ENCODE measurements around the gene WBP2.

GRCh38 chr17:75839942-75840798 lies 15.0 kb downstream of the WBP2 start:
- TF ChIP-seq IRF3 (IDR thresholded peaks at IDR 0.05) (no peak), FOXK2 (IDR thresholded peaks at IDR 0.05) (no peak), USF1 (IDR thresholded peaks at IDR 0.05; ENCODE audit: borderline replicate concordance, extremely low read length, insufficient read depth, low read depth, low read length) (no peak), SP1 (IDR thresholded peaks at IDR 0.05; ENCODE audit: low read depth, low read length) (no peak), MYC (IDR thresholded peaks at IDR 0.05; ENCODE audit: insufficient read depth, insufficient read length, insufficient replicate concordance, low read length, severe bottlenecking) (no peak), RFX5 (IDR thresholded peaks at IDR 0.05; ENCODE audit: low read depth, low read length) (no peak), POLR2A (IDR thresholded peaks at IDR 0.05; ENCODE audit: low read depth, low read length) (no peak), CTCF (IDR thresholded peaks at IDR 0.05 in 2 of 3, conservative IDR thresholded peaks at IDR 0.05 in 1 of 3; ENCODE audit: control insufficient read depth in 2 of 3, extremely low read depth in 1 of 3, insufficient read depth in 1 of 3, low read depth in 3 of 3, low read length in 3 of 3) (no peak), REST (IDR thresholded peaks at IDR 0.05; ENCODE audit: low read depth, low read length) (no peak), FOS (IDR thresholded peaks at IDR 0.05; ENCODE audit: borderline replicate concordance, extremely low read depth, insufficient read length) (no peak), MAX (IDR thresholded peaks at IDR 0.05; ENCODE audit: low read depth, low read length) (no peak), GABPA (IDR thresholded peaks at IDR 0.05; ENCODE audit: low read depth) (no peak)

Measured in GM12878 (cell line).